HG02981 (cell line): ENCODE results near the gene PTK6.
A peak's percentile ranks its signal among the peaks of the same experiment; 100 is the strongest.

Experiments used
- ATAC-seq: cut with Tn5 transposase; IDR thresholded peaks from one replicate; pipeline ENCODE4 v1.9.1; 2021; ENCODE audit warnings: mild to moderate bottlenecking, moderate library complexity; ENCODE audit not compliant: unreplicated experiment

Gene PTK6

GRCh38 chr20:63570281-63571086, 33.3 kb upstream of the PTK6 start:
- ATAC-seq = no peak

DNA sequence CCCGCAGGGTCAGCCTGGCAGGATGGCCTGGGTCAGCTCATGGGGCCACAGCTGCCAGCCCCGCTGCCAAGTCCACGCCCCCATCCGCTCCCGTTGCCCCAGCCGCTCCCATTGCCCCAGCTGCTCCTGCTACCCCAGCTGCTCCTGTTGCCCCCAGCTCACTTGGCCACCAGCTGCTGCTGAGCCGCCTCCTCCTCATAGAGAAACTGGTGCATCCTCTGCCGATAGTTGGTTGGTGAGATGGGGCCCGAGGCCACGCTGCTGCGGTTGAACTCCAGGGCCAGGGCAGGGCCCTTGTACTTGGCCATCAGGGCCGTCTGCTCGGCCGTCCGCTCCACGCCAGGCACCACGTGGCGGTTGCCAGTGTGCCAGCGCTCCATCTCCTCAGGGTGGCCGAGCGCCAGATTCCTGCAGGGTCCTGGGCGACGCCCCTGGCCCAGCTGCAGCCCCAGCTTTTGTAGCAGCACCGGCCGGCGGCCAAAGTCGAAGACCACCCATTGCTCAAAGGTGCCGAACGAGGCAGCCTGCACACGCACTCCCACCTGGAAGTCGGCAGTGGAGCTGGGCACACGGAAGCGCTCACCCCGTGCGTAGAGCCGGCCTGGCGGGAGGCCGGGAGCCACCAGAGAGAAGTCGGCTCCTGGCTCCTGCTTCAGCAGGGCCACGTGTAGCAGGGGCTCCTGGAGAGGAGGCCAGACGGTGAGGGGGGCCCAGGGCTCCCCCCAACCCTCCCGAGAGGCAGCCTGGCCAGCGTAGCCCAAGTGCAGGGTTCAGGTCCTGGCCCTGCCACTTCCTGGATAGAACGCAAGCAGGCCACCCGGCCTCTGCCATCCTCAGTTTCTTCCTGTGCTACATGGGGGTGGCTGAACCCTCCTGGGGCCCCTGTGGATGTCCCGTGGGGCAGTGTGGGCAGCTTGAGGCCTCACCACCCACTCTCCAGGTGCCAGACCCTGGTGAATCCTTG, 32.1 kb upstream of the PTK6 start:
- ATAC-seq = no peak

- ATAC-seq = peak; percentile 9
Observed at GRCh38 chr20:63568170-63568981, 31.2 kb upstream of the PTK6 start.

- peak; percentile 52 for ATAC-seq
Observed at GRCh38 chr20:63567386-63568169, 30.4 kb upstream of the PTK6 start.

DNA sequence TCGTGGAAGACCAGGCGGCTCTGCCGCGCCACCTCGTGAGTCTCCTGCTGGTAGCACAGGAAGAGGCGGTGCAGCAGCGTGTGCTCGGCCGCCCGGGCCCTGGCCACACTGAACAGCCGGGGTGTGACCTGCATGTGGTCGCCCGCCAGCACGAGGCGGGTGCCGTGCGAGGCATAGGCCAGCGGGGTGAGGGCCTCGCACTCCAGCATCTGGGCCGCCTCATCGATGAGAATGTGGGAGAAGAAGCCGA, 29.9 kb upstream of the PTK6 start:
- ATAC-seq = no peak

- ATAC-seq = no peak
Observed at GRCh38 chr20:63566395-63567135, 29.4 kb upstream of the PTK6 start.

DNA sequence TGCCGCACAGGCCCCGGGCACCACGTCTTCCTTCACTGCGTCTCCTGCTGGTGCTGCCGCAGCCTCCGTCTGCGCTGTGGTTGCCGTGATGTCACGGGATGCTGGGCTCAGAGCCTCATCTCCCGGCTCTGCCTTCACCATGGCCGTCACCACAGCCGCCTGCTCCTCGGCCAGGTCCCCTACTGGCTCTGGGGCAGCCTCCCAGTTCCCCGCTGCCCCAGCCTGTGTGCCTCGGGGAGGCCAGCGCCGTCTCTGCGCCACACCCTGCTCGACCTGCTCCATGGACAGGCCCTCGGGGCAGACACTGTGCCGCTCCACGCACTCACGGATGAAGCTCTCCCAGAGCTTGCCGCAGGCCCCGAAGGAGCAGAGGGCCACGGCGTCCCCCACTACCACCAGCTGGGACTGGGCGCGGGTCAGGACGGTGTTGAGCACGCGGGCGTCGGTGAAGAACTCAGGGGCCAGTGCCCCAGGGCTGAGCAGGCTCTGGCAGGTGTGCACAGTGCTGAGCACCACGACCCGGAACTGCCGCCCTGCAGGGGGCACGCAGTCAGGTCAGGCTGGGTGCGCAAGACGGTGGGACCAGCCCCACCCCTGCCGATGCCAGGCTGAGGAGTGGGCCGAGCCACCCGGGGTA, 28.6 kb upstream of the PTK6 start:
- no peak for ATAC-seq

- ATAC-seq = no peak
Observed at GRCh38 chr20:63565021-63565698, 28.0 kb upstream of the PTK6 start.

GRCh38 chr20:63564036-63564810, 27.0 kb upstream of the PTK6 start:
- no peak for ATAC-seq

GRCh38 chr20:63563225-63563935, 26.2 kb upstream of the PTK6 start:
- no peak for ATAC-seq

GRCh38 chr20:63562461-63563224, 25.5 kb upstream of the PTK6 start:
- no peak for ATAC-seq

DNA sequence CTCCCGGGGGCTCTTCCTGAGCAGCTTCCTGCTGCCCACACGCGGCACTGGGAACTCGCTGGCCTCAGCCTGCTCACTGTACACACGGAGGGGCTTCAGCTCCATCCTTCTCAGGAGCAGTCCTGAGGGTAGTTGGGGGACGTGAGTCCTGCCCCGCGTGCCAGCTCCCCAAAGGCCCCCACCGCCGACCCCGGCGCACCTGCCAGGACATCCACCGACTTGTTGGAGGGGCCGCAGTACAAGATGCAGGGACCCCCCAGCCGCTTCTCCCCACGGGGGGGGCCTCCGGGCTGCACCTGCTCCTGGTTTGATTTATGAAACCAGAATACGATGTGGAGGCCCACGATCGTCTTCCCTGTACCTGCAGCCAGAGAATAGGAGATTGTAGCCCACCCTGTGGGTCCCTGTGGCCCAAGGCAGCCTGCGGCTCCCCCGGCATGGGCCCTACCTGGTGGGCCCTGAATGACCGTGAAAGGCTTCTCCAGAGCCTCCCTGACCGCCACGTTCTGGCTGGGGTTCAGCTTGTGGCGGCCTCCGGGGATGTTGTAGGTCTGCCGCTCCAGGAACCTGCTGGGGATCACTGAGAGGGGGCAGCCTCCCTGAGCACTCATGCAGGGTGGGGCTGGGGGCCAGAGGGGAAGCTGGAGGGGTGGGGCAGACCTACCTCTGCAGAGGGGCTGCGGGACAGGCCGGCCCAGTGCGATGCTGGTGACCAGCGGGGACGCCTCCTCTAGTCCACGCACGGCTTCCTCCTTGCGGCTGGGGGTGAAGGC, 24.6 kb upstream of the PTK6 start:
- ATAC-seq = no peak

- no peak for ATAC-seq
Observed at GRCh38 chr20:63560856-63561609, 23.9 kb upstream of the PTK6 start.

GRCh38 chr20:63560333-63560805, 23.2 kb upstream of the PTK6 start:
- no peak for ATAC-seq
